PC-9 (cell line): ENCODE data around the gene C1QC. TPM values are rescaled to one million over a fixed set of nuclear protein-coding genes. Genes with fewer than 3 reads are reported as not detected.

Source experiments
- BruUV-seq: library from RNA; stranded (reverse); fragments of 400-500 nt; replicated peaks from 2 replicates; lab custom pipeline; 2021; lab: Mats Ljungman, UMichigan
- CTCF ChIA-PET: fragments of 300-600 bp; sonication (Branson Sonifier 250); formaldehyde crosslinking; loops from one replicate; lab custom pipeline; 2022; ENCODE audit warnings: antibody characterized with exemption; lab: Charles Lee
- POLR2A ChIA-PET: fragments of 300-600 bp; sonication (Branson Sonifier 250); formaldehyde crosslinking; loops from one replicate; lab custom pipeline; 2022; ENCODE audit warnings: antibody characterized with exemption; ENCODE audit not compliant: unreplicated experiment; lab: Charles Lee
- DNase-seq, 2 experiments: peaks; one replicate each; pipeline versions ENCODE4 v3.0.0 to v3.0.0-alpha.2; 2015 to 2022; ENCODE audit warnings: mixed read lengths in 1 of 2
- H2AFZ ChIP-seq: fragments of 200-600 bp; sonication (generic); 2 replicates; pipeline ENCODE4 v1.8.1; 2017; ENCODE audit warnings: antibody characterized with exemption
- H3F3A ChIP-seq: fragments of 200-600 bp; sonication (generic); 2 replicates; pipeline ENCODE4 v1.8.1; 2017; ENCODE audit warnings: antibody characterized with exemption, mild to moderate bottlenecking, low read depth; ENCODE audit not compliant: insufficient read depth
- H3K27ac ChIP-seq: fragments of 200-600 bp; sonication (generic); 2 replicates; pipeline ENCODE4 v1.6.1; 2016; ENCODE audit warnings: mixed run types
- H3K27me3 ChIP-seq: fragments of 200-600 bp; sonication (generic); 2 replicates; pipeline ENCODE4 v1.6.1; 2016; ENCODE audit warnings: low read depth, mixed run types; ENCODE audit not compliant: insufficient read depth
- H3K36me3 ChIP-seq: fragments of 200-600 bp; sonication (generic); 2 replicates; pipeline ENCODE4 v1.6.1; 2016; ENCODE audit warnings: low read depth, mixed run types
- H3K4me1 ChIP-seq: fragments of 200-600 bp; sonication (generic); replicated peaks from 2 replicates; pipeline ENCODE4 v1.6.1; 2016; ENCODE audit warnings: mixed run types; ENCODE audit not compliant: insufficient read depth
- H3K4me2 ChIP-seq: fragments of 200-600 bp; sonication (generic); 2 replicates; pipeline ENCODE4 v1.6.1; 2017; ENCODE audit warnings: mixed run types
- H3K4me3 ChIP-seq: fragments of 200-600 bp; sonication (generic); 2 replicates; pipeline ENCODE4 v1.6.1; 2016; ENCODE audit warnings: mixed run types
- H3K79me2 ChIP-seq: fragments of 200-600 bp; sonication (generic); 2 replicates; pipeline ENCODE4 v1.6.1; 2017; ENCODE audit warnings: low read depth, mixed run types
- H3K9me2 ChIP-seq: fragments of 200-600 bp; sonication (generic); 2 replicates; pipeline ENCODE4 v1.8.1; 2017; ENCODE audit warnings: mild to moderate bottlenecking; ENCODE audit not compliant: insufficient read depth
- H3K9me3 ChIP-seq: fragments of 200-600 bp; sonication (generic); 2 replicates; pipeline ENCODE4 v1.8.1; 2016; ENCODE audit warnings: low read depth; ENCODE audit not compliant: insufficient read depth
- H4K20me1 ChIP-seq: fragments of 200-600 bp; sonication (generic); 2 replicates; pipeline ENCODE4 v1.8.1; 2017; ENCODE audit not compliant: insufficient read depth
- CTCF ChIP-seq: fragments of 200-600 bp; sonication (generic); conservative IDR thresholded peaks from 2 replicates; pipeline ENCODE4 v1.6.1; 2017; ENCODE audit warnings: mixed run types, antibody characterized with exemption, mild to moderate bottlenecking, moderate library complexity
- EZH2 ChIP-seq: fragments of 200-600 bp; sonication (generic); IDR thresholded peaks from 2 replicates; pipeline ENCODE4 v1.8.0; 2017; ENCODE audit warnings: antibody characterized with exemption, low read depth
- intact Hi-C: fragments of 100-400 bp; cut with micrococcal nuclease; formaldehyde crosslinking; loops from one replicate; pipeline ENCODE4 v1.10.0; 2022; ENCODE audit not compliant: unreplicated experiment
- total RNA-seq: library from RNA; stranded (reverse); gene quantifications from 2 replicates; pipeline ENCODE4 v1.2.3, GENCODE V29; 2021

Gene C1QC
- total RNA-seq, 1 experiment from 2014 or later = not detected

- Histone ChIP-seq H3K4me1 (no peaks in the 10 kb centered on the region), H3K9me3 (no peaks in the 10 kb centered on the region), H3K4me3 (no peak overlapping the region), H3K27me3 (no peaks in the 10 kb centered on the region), H3K4me2 (no peak overlapping the region), H3K36me3 (no peaks in the 10 kb centered on the region), H4K20me1 (no peaks in the 10 kb centered on the region), H3K79me2 (no peaks in the 10 kb centered on the region), H3F3A (peaks cover 9% of the 10 kb centered on the region; the same call in 1 of the 2 replicates), H3K27ac (no peak overlapping the region), H3K9me2 (no peaks in the 10 kb centered on the region), H2AFZ (no peak overlapping the region)
- intact Hi-C loops = no loop called here
- TF ChIP-seq EZH2 (no peak), CTCF (no peak)
- ChIA-PET CTCF (no interaction called here), POLR2A (no interaction called here)
- no TSS peak for BruUV-seq
- DNase-seq = no peak
These were observed 38.3 kb downstream of the C1QC start for GRCh38 chr1:22681556-22682276.

- intact Hi-C loops = no loop called here
- no peaks in the 10 kb centered on the region for H4K20me1 ChIP-seq
- H3F3A ChIP-seq = peaks cover 6% of the 10 kb centered on the region; the same call in 1 of the 2 replicates
- TF ChIP-seq CTCF = no peak
- TF ChIP-seq EZH2 = no peak
- no peak overlapping the region for H3K4me3 ChIP-seq
- BruUV-seq = no TSS peak
- DNase-seq = no peak
- ChIA-PET CTCF (interaction anchor here (0.5 kb wide), 1 partner anchor 60 kb away, joined by 3 read pairs; no protein-coding TSS in a partner anchor), POLR2A (no interaction called here)
- H3K9me3 ChIP-seq = no peaks in the 10 kb centered on the region
- no peak overlapping the region for H2AFZ ChIP-seq
- no peaks in the 10 kb centered on the region for H3K36me3 ChIP-seq
- no peak overlapping the region for H3K27ac ChIP-seq
- no peak overlapping the region for H3K4me2 ChIP-seq
- H3K9me2 ChIP-seq = no peaks in the 10 kb centered on the region
- no peaks in the 10 kb centered on the region for H3K79me2 ChIP-seq
- no peaks in the 10 kb centered on the region for H3K4me1 ChIP-seq
- H3K27me3 ChIP-seq = no peaks in the 10 kb centered on the region
These were observed 40.1 kb downstream of the C1QC start for GRCh38 chr1:22683547-22683946.

DNA sequence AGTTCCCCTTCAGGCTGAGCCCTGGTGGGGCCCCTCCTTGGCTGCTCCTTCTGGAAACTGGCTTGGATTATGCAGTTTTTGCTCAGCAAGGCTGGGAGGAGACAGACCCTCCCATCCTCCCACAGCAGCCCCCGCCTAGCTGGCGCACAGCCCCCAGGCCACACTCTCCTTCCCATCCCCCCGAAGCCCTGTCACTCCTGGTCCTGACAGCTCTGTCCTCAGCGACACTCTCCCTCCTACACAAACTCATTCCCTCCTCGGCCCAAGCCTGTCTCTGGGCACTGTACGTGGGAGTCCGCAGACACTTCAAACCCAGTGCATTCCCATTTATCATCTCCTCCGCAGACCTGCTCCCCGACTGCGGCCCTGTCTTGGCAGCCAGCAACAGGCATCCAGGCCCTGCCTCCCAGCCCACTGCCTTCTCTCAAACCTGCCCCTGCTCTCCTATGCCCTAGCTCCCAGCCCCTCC, 42.2 kb downstream of the C1QC start:
- CTCF ChIA-PET = no interaction called here
- peaks cover 11% of the 10 kb centered on the region for H3K4me1 ChIP-seq
- no peaks in the 10 kb centered on the region for H4K20me1 ChIP-seq
- H3K27ac ChIP-seq = no peak overlapping the region
- no peaks in the 10 kb centered on the region for H3K36me3 ChIP-seq
- no peak overlapping the region for H2AFZ ChIP-seq
- POLR2A ChIA-PET = no interaction called here
- H3K4me3 ChIP-seq = no peak overlapping the region
- peaks cover 16% of the 10 kb centered on the region for H3F3A ChIP-seq
- no peak for DNase-seq
- H3K79me2 ChIP-seq = no peaks in the 10 kb centered on the region
- no TSS peak for BruUV-seq
- H3K9me2 ChIP-seq = no peaks in the 10 kb centered on the region
- TF ChIP-seq EZH2 (no peak), CTCF (no peak)
- H3K4me2 ChIP-seq = no peak overlapping the region
- no peaks in the 10 kb centered on the region for H3K27me3 ChIP-seq
- intact Hi-C loops = no loop called here
- H3K9me3 ChIP-seq = no peaks in the 10 kb centered on the region
